Stimulated activated CD4-positive, alpha-beta T cell treated with anti-CD3 and anti-CD28 coated beads, Interleukin-15, amount 100 ng/mL, for 1 hour (primary cell): ENCODE data around the gene PDE3A.

ENCODE experiments used
- DNase-seq, 2 donors: peaks; one replicate each; pipeline ENCODE4 v3.0.0-alpha.2; 2020; ENCODE audit warnings: low read depth in 1 of 2, low spot score in 1 of 2

PDE3A gene

GRCh38 chr12:20490213-20490612 lies 121.9 kb downstream of the PDE3A start:
- DNase-seq: no peak

- no peak for DNase-seq
These were observed 123.0 kb downstream of the PDE3A start for GRCh38 chr12:20491290-20491689.

- DNase-seq: no peak
These were observed 124.0 kb downstream of the PDE3A start for GRCh38 chr12:20492251-20492760.

- DNase-seq: no peak
These were observed 125.6 kb downstream of the PDE3A start for GRCh38 chr12:20493934-20494333.

- no peak for DNase-seq
These were observed 126.5 kb downstream of the PDE3A start for GRCh38 chr12:20494851-20495250.

DNA sequence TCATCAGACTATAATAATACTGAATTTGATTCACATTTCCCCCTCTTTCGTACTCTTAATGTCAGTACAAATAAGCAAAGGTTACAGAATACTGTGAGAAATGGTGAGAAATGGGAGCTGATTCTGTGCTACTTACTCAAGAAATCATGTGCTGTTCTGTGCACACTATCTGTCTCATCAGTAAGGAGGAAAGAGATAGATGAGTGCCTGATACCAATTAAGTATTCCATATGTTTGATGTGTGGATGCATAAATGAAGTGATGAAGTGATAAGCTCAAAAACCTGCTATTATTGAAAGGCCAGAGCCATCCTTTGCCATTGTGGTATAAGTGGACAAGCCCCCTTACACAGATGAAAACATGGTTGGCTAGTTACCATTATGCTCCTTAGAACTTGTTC lies 127.7 kb downstream of the PDE3A start:
- DNase-seq: no peak

GRCh38 chr12:20497707-20498106 lies 129.4 kb downstream of the PDE3A start:
- DNase-seq: no peak

GRCh38 chr12:20501958-20502357 lies 133.6 kb downstream of the PDE3A start:
- DNase-seq: no peak

DNA sequence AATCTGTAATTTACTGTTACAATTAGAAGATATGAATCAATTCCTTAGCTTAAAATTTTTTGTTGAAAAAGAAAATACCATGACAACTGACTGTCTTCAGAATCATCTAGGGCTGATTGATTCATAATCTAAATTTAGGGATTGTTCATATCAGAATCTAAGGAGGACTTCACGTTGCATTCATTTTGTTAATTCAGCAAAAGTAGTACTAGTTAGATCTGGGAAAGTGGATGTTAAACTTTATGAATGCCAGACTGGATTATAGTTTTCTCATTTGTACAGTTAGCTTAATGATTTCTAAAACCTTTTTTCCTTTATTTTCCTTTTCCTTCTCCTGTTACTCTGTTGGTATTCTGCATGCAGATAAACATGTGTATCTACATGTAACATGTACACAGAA lies 135.5 kb downstream of the PDE3A start:
- no peak for DNase-seq

GRCh38 chr12:20505056-20505455 lies 136.7 kb downstream of the PDE3A start:
- DNase-seq: no peak

DNA sequence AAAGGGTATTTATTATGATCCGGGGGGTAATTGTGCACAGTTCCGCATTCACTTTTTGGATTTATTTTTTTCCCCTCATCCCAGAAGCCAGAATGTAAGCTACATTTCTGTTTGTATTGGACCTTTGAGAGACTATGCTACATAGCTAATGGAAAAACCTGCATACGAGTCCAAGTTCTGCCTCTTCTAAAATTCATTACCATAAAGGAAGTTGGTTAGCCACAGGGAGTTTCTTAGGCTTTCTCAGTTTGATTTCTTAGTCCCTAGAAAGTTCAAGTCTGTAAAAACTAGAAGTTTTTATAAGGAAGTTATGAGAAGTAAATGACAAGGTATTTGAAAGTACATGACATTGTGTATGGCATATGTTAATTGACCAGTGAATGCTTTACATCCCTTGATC lies 138.7 kb downstream of the PDE3A start:
- no peak for DNase-seq

- no peak for DNase-seq
These were observed 139.4 kb downstream of the PDE3A start for GRCh38 chr12:20507711-20508110.

- no peak for DNase-seq
These were observed 140.0 kb downstream of the PDE3A start for GRCh38 chr12:20508359-20508758.

- DNase-seq: no peak
These were observed 140.6 kb downstream of the PDE3A start for GRCh38 chr12:20508962-20509361.

- no peak for DNase-seq
These were observed 142.5 kb downstream of the PDE3A start for GRCh38 chr12:20510811-20511210.

DNA sequence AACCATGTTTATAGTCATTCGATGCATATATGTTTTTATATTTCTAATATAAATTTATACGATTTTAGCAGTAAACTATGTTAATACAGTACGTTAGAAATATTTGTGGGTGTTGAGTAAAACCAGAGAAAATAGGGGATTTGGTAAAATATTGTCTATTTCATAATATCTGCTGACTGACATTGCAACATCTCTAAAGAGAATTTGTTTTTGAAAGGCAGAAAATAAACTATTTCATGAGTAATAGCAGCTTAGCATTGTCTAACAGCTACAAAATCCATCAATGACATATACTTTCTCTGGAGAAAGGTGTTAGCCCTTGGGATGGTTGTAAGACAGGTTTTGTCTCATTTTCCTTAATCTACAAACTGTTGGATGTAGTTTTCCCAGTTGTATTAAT lies 144.9 kb downstream of the PDE3A start:
- no peak for DNase-seq

DNA sequence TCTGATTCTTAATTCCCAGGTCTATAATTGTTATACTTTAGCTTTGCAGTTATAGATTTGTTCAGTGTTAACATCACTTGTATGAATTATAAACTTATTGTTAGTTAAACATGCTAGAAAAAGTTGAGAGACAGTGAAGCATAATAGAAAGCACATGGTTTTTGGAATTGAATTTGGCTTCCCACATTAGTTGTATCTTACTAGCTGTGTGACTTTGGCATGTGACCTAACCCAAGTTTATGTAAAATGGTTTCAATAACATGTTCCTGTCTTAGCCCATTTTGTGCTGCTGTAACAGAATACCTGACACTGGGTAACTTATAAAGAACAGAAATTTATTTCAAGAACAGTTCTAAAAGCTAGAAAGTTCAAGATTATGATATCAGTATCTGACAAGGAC lies 146.3 kb downstream of the PDE3A start:
- no peak for DNase-seq

DNA sequence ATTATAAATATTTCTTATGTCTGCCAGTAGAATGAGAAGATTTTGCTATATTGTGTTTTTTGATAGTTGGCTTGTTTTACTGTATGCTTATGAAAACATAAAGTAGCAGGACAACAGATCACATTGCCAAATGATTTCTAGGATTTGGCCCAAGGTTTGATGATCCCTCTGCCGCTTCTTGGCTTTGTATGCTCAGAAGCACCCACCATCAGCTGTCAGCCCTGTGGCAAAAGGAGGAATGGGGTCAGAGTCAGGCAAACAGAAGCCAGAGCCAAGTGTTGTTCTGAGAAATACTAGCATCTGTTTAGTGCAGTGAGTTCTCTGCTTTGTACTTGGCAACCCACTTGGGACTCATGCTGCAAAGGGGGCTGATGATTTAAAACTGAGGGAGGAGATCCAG lies 152.2 kb downstream of the PDE3A start:
- DNase-seq: no peak

DNA sequence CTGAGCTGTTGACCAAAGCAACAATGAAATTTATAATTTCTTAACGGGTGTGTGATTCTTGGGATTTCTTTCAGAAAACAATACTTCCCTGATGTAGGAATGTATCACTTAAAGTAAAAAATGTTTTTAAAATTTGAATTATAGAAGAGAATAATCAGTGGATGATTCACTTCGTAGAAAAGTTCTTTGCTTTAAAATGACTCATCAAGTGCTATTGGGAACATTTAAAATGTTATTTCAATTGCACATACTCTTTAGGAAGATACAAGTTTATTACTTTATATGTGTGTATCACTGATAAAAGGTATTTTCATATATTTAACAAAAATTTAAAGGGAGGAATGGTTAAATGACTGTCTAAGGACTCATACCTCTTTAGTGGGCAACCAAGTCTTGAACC lies 155.3 kb downstream of the PDE3A start:
- no peak for DNase-seq

DNA sequence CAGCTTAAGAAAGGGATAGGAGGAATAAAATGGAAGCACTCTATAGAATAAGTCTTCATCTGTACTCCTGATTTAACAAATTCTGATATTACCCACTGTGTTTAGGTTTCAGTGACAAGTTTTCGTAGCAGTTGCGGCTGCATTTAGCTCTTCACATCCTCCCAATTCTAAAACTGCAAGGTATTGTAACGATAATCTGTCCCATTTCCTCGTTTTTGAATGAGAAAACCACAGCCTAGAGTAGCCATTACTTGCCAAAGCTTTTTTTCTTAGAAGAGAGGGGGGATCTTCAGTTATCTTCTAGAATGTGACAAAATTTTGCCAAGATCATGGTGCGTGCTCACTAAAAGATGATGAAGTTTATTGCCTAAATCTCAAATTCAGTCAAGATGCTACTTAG lies 155.8 kb downstream of the PDE3A start:
- DNase-seq: no peak

DNA sequence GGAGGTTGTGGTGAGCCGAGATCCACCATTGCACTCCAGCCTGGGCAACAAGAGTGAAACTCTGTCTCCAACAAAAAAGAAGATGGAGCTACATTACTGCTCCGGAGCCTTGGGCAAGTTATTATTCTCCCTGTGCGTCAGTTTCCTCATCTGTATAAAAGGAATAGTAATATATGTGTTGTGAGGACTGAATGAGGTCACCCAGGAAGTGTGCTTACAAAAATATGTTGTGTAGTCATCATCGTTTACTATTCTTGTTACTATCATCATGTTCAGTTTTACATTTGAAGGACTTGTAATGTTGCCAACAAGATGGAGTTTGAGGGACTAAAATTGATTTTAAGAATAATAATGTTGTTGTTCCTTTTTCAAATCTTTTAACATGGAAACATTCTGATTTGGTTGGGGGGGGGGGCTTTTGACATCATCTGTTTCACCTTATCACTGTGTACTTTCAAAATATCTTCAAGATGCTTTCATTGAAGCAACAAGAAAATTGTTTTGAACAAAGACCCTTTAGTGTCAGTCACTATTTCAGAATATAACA lies 156.8 kb downstream of the PDE3A start:
- DNase-seq: no peak

DNA sequence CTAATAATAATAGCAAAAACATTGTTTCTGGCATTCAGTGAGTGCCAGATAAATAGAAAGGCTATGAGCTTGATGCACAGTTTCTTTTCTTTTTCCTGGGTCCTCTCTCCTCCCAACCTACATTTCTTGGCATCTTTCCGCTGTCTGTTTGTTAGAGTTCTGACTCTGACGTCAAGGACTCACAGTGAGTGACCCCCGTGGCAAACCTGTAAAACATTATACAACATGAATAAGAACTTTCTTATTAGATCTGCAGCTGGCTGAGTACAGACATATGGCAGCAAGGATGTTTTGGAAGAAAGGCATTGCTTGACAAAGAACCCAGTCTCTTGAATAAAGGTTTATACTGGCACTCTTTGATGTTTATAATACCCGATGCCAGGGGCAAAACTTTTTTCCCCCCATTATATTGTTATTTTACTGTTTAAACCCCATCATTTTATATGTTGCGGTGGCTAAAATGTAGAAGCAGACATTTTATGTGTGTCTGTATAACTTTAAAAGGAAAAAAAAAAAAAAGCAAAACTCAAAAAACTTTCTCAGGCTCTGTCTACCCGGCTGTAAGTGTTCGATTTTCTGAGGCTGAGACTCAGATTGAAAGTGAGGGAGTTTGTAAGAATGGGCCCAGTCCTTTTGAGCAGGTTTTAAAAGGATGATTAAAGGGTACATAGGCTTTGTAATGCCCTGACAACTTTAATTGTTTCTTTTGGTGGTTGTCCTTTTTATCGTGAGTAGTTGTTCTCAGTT lies 159.3 kb downstream of the PDE3A start:
- DNase-seq: no peak

DNA sequence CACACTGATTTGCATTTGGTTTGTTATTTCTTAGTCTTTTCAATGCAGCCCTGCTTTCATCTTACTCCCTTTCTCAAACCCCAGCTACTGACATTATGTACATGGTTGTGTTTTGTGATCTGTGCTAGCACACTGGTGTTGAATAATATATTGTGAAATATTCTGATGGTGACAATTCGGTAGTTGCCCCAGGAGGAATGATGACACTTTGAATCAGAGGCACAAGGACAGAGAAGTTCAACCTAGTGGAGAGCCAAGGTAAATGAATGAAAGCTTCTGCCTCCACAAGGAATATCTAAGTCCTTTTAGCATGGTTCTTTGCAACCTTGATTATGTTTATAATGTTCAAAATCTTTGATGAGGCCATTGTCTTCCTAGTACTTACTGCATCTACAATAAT lies 159.9 kb downstream of the PDE3A start:
- DNase-seq: no peak
